GM21447 (cell line): ENCODE data around the gene MAGI2.
"Not testable (repeated sequence)": the region's sequence is repeated elsewhere in the genome, so short reads cannot be mapped to it uniquely, and the experiment has no call there.

Experiments used
- ATAC-seq: cut with Tn5 transposase; IDR thresholded peaks from one replicate; pipeline ENCODE4 v1.9.1; 2021; ENCODE audit not compliant: unreplicated experiment

Gene MAGI2

DNA sequence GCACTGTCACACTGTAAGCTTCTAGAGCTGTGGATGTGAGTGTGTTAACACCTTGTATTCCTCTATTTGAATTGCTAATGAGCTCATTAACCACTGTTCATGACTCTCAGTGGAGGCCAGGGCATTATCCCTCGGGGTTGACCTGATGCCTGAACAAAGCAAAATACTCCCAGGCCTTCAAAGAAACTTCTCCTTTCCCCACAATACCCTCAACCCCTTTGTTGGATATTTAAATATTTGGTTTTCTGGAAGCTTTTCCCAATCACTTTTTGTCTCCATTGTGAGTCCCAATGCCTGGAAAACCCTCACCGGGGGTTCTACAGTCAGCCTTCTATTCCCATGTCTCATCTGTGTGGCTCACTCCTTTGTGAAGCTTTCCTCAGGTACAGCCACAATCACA lies 874.8 kb downstream of the MAGI2 start:
- ATAC-seq = no peak

DNA sequence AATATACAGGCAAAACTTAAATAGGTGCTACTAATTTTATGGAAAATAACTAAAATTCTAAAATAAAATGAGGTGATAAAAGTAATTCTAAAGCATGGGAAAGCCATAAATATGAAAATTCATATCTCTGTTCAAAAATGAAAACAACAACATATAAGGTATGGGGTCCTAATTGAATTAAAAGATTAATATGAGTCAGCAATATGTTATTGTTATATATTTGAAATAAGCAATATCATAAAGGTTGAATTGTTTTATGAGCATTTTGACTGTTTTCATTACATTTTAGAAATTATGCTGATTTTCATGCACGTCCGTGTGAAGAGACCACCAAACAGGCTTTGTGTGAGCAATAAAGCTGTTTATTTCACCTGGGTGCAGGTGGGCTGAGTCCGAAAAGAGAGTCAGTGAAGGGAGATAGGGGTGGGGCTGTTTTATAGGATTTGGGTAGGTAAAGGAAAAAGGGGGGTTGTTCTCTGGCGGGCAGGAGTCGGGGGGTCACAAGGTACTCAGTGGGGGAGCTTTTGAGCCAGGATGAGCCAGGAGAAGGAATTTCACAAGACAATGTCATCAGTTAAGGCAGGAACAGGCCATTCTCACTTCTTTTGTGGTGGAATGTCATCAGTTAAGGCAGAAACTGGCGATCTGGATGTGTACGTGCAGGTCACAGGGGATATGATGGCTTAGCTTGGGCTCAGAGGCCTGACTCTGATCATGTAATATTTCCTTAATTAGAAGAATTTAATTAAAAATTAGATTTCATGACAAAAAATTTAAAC lies 876.1 kb downstream of the MAGI2 start:
- not testable (repeated sequence) for ATAC-seq

DNA sequence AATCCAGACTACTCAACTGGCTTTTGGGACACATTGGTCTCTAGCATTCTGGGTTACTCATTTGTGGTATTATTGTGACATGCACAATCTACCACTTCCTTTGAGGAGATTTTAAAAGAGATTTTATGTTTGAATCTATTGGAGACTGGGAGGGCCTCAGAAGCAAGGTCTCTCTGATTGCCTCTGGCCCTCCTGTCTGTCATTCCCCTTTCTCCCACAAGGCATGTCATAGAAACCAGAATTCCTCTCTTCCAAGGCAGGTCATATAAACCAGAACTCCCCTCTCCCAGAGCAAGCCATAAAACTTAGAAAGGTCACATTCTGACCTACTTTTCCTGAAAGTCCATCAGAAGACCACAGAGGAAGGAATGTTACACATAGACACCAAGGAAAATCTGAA lies 877.2 kb downstream of the MAGI2 start:
- no peak for ATAC-seq

DNA sequence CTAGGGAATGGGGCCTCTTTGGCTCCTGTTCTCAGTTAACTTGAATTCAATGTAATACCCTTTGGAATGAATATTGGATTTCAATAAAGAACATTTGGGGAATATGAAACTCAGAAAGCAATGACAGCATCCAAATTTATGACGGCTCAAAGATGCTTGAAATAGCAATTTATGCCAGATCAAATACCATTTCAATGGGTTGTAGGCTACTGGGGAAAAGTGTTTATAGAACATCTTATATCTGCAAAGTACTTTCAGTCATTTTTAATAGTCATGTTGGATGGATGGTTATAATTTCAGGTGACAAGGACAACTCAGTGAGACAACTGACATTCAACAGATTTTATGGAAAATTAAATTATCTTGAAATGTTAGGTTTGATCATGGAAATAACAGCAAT lies 882.2 kb downstream of the MAGI2 start:
- no peak for ATAC-seq

DNA sequence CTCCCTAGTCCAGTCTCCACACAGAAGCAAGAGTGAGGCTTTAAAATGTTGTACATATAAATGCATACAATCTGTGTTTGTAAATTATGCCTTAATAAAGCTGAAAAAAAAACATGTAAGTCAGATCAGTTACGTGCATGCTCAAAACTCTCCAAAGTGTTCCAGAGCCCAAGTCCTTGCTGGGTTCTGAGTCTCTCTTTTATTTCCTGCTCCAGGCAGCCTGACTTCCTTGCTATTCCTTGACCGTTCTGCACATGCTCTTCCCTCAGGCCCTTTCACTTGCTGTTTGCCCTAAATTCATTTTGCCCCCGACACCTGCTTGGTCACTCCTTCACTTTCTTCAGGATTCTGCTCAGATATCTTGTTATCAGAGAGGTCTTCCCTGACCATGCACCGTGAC lies 884.8 kb downstream of the MAGI2 start:
- ATAC-seq = no peak

DNA sequence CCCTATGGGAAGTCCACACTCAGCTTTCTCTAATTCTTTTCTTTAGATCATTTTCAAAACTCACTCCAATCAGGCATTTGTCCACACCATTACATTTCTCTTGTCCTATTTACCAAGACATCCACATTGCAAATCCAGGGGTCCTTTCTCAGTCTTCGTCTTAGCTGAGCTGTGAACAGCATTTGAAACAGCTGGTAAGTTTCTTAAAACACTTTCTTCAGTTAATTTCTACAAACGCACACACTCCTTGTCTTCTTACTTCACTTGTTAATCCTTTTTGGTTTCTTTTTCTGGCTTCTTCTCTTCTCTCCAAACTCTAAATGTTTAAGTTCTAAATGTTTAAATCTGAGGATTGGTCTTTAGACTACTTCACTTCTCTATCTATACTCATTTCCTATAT lies 885.6 kb downstream of the MAGI2 start:
- ATAC-seq = no peak

DNA sequence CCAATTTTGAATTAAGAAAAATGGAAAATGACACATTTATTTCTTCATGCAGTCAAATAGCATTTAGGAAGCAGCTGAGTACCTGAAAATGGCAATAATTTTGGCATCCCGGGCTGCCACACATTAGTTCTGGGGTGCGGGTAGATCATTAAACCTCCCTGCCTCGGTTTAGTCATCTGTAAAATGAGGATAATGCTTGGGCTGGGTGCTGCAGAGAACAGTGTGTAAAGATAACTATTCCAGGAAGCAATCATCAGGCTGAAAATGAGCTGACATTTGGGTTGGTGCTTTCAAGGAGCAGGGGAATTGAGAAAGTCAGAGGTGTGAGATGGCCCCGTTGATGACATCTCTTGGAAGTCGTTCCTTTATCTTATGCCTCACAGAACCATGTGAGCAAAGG lies 887.7 kb downstream of the MAGI2 start:
- ATAC-seq = no peak

DNA sequence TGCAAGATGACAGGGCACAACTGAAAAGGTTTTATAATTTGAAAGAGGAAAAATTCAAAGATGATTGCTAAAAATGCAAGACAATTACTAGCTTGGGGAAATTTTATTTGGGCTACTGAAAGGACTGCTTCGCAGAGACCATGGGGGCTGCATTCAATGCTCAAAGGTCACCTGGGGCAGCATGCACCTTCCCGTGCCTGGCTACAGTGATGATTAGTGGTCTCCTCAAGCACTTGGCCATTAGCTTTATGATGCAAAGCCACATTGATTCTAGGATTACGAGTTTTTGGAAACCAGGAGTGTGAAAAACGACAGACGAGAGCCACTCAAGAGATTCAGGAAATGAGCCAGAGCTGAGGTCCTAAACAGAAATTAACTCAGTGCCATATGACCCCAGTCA lies 890.3 kb downstream of the MAGI2 start:
- no peak for ATAC-seq

DNA sequence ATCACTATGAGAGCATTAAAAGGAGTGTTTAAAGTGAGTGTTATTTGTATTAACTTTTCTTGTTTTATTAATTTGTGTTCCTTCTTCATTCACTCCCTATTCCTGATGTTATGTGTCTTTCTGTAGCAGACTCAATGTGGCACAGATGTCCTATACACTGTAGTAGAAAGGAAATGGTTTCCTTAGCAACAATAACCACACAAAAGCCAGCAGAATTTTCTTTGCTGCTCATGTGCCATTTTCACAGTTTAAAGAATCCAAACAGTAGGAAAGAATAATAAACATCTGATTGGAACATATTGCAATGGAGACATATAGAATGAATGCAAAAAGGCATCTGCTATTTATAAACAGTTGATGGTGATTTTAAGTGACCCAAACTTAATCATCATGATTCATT lies 891.3 kb downstream of the MAGI2 start:
- no peak for ATAC-seq

DNA sequence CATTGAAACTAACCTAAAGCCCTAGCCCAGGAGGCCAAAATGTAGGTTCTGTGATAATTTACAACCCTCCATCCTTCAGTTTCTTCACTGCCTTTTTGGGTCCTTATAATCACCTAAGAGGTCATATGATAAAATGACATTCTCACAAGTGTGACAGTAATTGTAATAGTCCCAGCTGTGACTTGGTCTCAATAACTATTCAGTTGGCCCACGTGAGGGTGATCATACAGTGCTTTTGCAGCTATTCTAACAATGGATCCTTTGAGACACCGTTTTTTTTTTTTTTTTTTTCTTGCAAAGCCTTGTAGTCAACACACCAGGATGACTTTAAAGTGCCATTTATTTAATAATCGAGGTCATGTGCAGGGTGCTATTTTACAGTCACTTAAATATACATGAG lies 894.9 kb downstream of the MAGI2 start:
- no peak for ATAC-seq

DNA sequence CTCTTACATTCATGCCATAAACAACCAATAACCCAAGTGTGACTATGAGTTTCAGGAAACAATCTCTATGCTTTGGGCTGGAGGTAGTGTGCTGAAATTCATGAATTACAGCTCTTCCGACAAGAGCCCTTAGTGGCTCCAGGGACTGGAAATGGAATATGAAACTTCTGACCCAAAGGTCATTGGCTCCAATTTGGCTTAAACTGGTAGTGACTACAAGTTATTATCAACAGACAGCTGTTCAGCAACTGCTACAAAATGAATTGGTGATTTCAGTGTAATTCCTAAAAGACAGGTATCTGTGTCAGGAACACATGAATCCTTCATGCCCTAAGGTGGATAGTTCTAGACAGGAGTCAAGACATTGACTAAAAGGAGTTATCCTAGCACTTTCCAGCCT lies 909.5 kb downstream of the MAGI2 start:
- no peak for ATAC-seq

DNA sequence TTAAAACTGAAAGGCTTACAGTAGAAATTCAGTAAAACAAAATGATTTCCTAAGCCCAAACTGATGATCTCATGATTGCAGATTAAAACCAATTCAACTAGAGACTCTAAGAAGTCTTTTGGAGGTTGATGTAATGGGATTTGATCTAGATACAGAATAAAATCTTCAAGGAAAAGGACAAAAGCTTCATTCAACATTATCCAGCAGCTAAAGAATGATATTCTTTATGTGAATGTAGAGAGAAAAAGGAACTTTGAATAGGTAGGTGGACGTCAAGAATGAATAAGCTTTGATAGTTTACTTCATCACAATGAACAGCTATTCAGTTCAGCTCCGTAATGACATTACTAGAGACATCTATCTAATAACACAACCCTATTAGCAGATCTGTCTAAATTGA lies 910.5 kb downstream of the MAGI2 start:
- ATAC-seq = no peak

DNA sequence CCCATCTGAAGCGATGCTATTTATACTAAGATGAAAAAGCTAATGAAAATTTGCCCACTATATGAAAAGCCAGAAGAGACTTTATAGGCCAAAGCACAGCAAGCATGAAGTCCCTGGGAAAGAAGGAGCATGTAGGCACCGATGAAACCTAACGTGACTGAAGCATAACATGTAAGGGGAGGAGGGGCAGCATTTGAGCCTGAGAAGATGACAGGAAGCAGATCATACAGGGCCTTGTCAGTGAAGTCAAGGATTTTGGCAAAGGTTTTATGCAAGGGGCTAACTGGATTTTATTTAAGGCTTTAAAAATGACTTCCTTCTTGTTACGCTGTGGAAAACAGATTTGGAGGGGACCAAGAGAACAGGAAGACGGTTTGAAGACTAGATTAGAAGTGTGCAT lies 910.9 kb downstream of the MAGI2 start:
- ATAC-seq = no peak

DNA sequence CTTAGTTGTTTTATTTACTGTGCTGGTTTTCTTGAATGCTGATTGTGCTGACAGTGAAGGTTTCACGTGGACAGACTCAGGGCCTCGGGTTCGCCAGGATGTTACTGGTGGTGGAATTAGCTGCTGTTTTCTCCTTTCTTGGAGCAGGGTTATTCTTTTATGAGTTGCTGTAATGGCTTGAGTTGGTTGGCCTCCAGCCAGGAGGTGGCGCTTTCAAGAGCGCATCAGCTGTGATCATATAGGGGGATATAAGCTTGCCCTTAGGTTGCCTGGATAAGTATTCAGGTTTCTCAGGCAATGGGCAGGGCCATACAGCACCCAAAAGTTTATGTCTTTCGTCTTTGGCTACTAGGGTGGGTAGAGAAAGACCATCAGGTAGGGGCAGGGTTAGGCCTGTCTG lies 913.6 kb downstream of the MAGI2 start:
- no peak for ATAC-seq

DNA sequence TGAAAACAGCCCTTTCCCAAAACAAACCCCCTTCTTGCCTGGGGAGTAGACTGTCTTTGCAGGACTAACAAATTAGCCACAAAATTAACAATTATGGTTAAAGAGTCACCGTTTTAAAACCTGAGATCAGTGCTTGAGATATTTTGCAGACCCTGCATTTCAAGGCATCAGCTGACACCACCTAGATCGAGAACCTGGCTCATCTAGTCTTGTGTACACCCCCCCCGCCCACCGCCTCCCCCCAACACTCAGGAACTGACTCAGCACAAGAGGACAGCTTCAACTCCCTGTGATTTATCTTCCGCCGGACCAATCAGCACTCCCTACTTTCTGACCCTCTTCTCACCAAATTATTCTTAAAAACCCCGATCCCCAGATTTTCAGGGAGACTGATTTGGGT lies 917.8 kb downstream of the MAGI2 start:
- ATAC-seq = no peak

DNA sequence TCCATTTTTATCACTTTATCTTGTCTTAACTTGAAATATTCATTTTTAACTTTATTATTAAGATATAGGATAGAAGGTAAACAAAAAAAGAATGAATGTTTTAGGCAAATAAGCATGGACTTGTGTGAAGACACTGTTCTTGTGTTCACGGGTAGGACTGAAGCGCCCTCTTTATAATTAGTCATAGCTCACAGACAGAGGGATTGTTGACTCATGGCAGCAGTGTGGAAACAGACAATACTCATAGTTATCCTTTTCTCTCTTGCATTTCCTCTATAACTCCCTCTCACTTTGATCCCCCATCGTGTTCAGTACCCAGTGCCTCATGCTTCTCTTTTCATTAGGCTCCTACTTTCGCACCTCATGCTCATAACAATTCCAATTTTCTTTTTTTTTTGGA lies 923.1 kb downstream of the MAGI2 start:
- ATAC-seq = no peak

DNA sequence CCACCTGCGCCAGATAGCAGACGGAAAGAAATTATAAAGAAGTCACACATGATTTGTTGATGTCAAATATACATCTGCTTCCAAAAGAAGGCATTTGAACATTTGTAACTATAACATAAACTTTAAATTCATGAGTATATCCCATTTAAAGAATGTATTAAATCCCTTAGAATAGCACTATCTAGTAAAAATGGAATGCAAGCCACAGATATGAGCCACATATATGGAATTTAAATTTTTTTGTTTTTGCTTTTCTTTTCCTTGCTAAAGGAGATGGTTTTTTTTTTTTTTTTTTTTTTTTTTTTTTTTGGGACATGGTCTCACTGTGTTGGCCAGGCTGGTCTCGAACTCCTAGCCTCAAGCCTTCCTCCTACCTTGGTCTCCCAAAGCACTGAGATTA lies 924.1 kb downstream of the MAGI2 start:
- no peak for ATAC-seq

DNA sequence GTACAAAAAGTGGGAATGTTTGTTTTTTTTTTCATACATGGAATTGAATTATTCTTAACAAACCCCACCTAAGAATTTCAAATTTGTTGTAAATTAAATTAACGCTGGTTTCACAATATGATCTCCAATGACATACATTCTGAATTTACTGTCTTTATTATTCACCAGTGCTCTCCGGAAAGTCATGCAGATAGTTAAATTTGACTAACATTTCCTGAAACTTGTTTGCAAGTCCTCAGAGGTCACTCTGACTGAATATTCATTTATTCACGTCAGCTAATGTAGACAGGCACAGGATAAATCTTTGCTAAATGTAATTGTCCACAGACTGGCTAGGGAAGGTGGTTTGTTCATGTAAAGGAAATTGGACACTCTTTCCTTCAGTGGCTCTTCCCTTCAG lies 924.5 kb downstream of the MAGI2 start:
- no peak for ATAC-seq

DNA sequence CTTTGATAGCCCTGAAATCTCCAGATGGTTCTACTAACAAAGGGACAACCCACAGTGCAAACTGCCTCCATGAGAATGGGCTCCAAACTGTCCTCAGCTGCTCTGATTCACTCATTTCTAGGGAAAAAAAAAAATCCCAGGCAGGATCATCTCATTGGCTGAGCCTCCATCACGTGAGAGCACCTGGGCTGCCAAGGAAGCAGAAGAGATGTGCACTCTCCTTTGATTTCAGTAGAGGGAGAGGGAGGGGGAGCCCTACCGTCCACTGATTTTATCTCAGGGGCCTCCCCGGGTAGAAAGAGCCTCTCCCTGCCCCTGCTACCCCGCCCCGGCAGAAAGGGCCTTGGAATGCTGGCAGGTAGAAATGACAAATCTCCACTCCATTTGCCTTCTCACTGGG lies 929.5 kb downstream of the MAGI2 start:
- ATAC-seq = no peak

DNA sequence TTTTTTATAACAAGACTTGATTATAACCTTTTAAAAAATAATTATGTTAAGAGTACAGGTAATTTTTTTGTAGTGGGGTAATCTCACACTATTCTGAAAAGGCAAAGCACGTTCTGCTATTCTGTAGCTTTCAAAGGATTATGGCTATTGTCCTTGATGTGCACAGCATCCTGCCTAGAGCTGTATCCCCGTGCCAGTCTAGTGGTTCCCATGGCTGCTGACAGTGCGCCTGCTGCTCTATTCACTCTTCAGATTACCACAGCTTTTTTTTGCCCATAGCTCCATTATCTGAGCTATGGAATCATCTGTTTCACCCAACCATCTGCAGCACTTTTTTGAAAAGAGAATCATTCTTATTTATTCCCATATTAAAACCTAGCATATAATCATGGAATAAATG lies 931.5 kb downstream of the MAGI2 start:
- no peak for ATAC-seq

DNA sequence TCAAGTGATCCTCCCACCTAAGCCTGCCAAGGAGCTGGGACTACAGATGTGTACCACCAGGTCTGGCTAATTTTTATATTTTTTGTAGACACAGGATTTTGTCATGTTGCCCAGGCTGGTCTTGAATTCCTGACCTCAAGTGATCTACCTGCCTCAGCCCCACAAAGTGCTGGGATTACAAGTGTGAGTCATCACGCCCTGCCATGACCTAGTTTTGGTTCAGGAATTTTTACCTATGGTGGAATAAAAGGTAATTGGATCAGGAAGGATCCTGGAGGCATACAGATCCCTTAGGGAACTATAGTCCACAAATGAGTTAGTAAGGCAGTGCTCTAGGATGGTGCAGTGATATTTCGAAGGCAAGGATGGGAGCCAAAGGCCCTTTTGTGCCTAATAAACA lies 937.0 kb downstream of the MAGI2 start:
- no peak for ATAC-seq

DNA sequence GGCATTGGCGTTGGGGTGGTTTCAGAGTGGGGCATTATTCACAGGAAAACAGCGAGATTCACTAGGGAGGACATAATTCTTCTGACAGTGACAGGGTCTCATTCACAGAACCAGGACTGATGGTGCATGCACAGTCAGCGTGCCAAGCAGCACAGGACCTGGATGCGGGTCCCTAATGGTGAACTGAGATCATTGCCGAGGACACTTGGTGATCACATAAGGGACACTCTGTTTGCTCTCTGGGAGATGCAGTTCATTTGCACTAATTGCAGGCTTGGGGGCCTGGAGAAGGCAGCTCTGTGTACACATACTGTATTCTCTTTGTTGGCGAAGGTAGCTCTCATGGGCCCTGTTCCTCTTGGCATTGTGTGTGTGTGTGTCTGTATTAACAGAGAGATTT lies 938.8 kb downstream of the MAGI2 start:
- no peak for ATAC-seq

DNA sequence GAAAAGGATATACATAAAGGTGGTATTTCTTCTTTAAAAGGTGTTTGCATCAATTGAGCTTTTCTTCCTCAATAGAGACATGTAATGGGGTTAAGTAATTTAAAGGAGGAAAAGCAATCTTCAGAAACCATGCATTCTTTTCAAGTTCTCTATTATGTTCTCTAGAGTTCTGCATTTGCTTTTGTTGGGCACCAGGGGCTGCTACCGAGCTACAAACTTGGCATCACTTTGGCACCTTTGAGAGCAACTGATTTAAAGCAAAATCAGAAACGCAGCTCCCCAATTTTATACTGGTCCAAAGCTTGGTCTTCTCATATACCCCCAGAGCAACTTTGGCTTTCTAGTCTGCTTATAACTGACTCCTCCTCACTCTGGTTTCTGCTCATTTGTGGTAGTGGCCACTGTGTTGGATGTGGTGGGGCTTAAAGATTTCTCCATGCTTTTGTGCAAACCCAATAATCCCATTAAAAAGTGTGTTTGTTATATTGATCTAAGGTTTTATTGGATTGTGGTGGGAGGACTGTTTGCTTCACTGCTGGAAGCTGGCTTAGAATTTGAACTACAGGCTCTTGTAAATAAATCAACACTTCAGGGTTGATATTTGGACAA lies 942.8 kb downstream of the MAGI2 start:
- ATAC-seq = no peak
